Lower leg skin (tissue), 3 donors: ENCODE results near the gene OCIAD1.

Experiments
- CTCF ChIP-seq, 3 donors: fragments of 450-650 bp; IDR thresholded peaks; one replicate each; pipeline ENCODE4 v1.5.1; 2016; ENCODE audit warnings: antibody characterized with exemption in 3 of 3, mild to moderate bottlenecking in 3 of 3, moderate library complexity in 2 of 3
- POLR2A ChIP-seq, 2 donors: fragments of 450-650 bp; IDR thresholded peaks; one replicate each; pipeline ENCODE4 v1.6.1; 2016 to 2017; ENCODE audit warnings: antibody characterized with exemption in 2 of 2, mild to moderate bottlenecking in 1 of 2, moderate library complexity in 1 of 2

- TF ChIP-seq CTCF (IDR thresholded peaks at IDR 0.05) (no peak), POLR2A (IDR thresholded peaks at IDR 0.05) (no peak)
Observed at GRCh38 chr4:48854982-48855381, 24.1 kb downstream of the OCIAD1 start.
